ENCODE data around the gene ALDOA. TPM values are rescaled to one million over a fixed set of nuclear protein-coding genes. Genes with fewer than 3 reads are reported as not detected.
A peak's percentile ranks its signal among the peaks of the same experiment; 100 is the strongest.

Gene ALDOA
- total and polyA plus RNA-seq, 10 of the 15 experiments (the other 5 are each of a cell fraction or from before 2014, with no cell fraction given): 218 to 2,339 (median 1,095) TPM

- Histone ChIP-seq H3K4me1 (ENCODE audit: control insufficient read depth, insufficient read depth, low read length) (peaks cover 2% of the 10 kb centered on the region), H3K27me3 (replicated peaks in 1 of 2; ENCODE audit: control insufficient read depth in 2 of 2, insufficient read depth in 2 of 2, low read length in 1 of 2) (no peaks in the 10 kb centered on the region), H3K36me3 (ENCODE audit: control insufficient read depth in 2 of 2, insufficient read depth in 2 of 2, low read length in 1 of 2) (no peaks in the 10 kb centered on the region; a peak in 1 of 4 replicates), H3K9ac (ENCODE audit: control insufficient read depth, insufficient read depth, low read length) (no peak overlapping the region), H3K4me3 (no peak overlapping the region), H3K9me3 (replicated peaks; ENCODE audit: control insufficient read depth, insufficient read depth, low read length) (no peaks in the 10 kb centered on the region), H3K79me2 (ENCODE audit: control insufficient read depth, insufficient read depth, low read length) (no peaks in the 10 kb centered on the region), H3K4me2 (ENCODE audit: control insufficient read depth, insufficient read depth) (no peak overlapping the region), H4K20me1 (ENCODE audit: control insufficient read depth, insufficient read depth) (no peaks in the 10 kb centered on the region), H3K27ac (ENCODE audit: control insufficient read depth, insufficient read depth) (no peak overlapping the region), H2AFZ (ENCODE audit: control insufficient read depth, low read depth, low read length) (no peak overlapping the region)
- ChIA-PET CTCF (interaction anchor here (0.7 to 1.9 kb wide), 4 partner anchors 24 to 500 kb away, joined by 3 to 8 read pairs (median 6); partner anchors contain the start of gene TBX6), SMC1A (ENCODE audit: uncharacterized antibody, unreplicated experiment) (interaction anchor here (0.7 kb wide), 1 partner anchor 256 kb away, joined by 3 read pairs; no protein-coding TSS in a partner anchor), RAD21 (ENCODE audit: unreplicated experiment) (no interaction called here), POLR2A (interaction anchor here (0.5 to 1.4 kb wide), 3 partner anchors 13 to 65 kb away, joined by 4 to 8 read pairs (median 6); no protein-coding TSS in a partner anchor)
- FAIRE-seq (no peak), ATAC-seq (no peak), DNase-seq (ENCODE audit: low read depth, low spot score) (no peak)
- WGBS (ENCODE audit: insufficient coverage, insufficient replicate concordance, low lambda C conversion rate, missing lambda C conversion rate): 47% methylated on average over 7 of the region's 7 CpGs
- peak; percentile 48; the same call in 1 of the 2 replicates for TF ChIP-seq TCF12 (IDR thresholded peaks at IDR 0.05; ENCODE audit: low read depth, low read length)
- no peak for TF ChIP-seq BCL11A (IDR thresholded peaks at IDR 0.05; ENCODE audit: low read depth, low read length)
- no peak for TF ChIP-seq KDM1A (IDR thresholded peaks at IDR 0.05; ENCODE audit: borderline replicate concordance)
- no peak for TF ChIP-seq ZNF687 (IDR thresholded peaks at IDR 0.05)
- no TSS peak for BruUV-seq (replicated peaks)
- intact Hi-C loops (cut with micrococcal nuclease; ENCODE audit: unreplicated experiment) (no loop called here), in situ Hi-C loops (cut with MboI) (no loop called here)
Measured at GRCh38 chr16:30115238-30115637, 49.7 kb downstream of the ALDOA start.

Data from GM12878 (cell line).